ENCODE results near the gene CARD14. TPM values are rescaled to one million over a fixed set of nuclear protein-coding genes. Genes with fewer than 3 reads are reported as not detected.
A peak's percentile ranks its signal among the peaks of the same experiment; 100 is the strongest.

Gene CARD14
- total and polyA plus RNA-seq, 2 experiments from 2014 or later: 2.7 to 2.9 TPM

DNA sequence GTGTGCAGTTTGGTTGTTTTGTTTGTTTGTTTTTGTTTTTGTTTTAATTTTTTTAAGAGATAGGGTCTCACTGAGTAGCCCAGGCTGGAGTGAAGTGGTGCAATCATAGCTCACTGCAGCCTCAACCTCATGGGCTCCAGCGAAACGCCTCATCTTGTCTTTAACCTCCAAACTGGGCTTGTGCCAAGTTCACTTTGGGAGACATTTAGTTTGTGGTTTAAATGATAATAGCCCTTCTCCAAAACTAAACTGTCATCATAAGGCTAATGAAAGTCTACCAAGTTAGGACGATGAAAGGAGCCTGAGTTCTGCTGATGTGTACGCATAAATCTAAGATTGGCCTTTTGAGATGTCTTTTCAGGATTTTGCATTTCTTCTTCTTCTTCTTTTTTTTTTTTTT is 6.5 kb upstream of the CARD14 start:
- TF ChIP-seq, protein P1, sequence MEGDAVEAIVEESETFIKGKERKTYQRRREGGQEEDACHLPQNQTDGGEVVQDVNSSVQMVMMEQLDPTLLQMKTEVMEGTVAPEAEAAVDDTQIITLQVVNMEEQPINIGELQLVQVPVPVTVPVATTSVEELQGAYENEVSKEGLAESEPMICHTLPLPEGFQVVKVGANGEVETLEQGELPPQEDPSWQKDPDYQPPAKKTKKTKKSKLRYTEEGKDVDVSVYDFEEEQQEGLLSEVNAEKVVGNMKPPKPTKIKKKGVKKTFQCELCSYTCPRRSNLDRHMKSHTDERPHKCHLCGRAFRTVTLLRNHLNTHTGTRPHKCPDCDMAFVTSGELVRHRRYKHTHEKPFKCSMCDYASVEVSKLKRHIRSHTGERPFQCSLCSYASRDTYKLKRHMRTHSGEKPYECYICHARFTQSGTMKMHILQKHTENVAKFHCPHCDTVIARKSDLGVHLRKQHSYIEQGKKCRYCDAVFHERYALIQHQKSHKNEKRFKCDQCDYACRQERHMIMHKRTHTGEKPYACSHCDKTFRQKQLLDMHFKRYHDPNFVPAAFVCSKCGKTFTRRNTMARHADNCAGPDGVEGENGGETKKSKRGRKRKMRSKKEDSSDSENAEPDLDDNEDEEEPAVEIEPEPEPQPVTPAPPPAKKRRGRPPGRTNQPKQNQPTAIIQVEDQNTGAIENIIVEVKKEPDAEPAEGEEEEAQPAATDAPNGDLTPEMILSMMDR (IDR thresholded peaks at IDR 0.05; ENCODE audit: low read depth, low read length): no peak
- H3K36me3 ChIP-seq: no peaks in the 10 kb centered on the region
- H3K27me3 ChIP-seq: no peaks in the 10 kb centered on the region
- no peak overlapping the region for H3K27ac ChIP-seq
- DNase-seq (ENCODE audit: low read depth in 1 of 2, low spot score in 1 of 2): peak in 1 of 2 donors; percentile 55
- H3K9me3 ChIP-seq (ENCODE audit: low read depth): no peaks in the 10 kb centered on the region
- no peak overlapping the region for H3K4me3 ChIP-seq
- H3K4me1 ChIP-seq (ENCODE audit: low read depth): no peaks in the 10 kb centered on the region

DNA sequence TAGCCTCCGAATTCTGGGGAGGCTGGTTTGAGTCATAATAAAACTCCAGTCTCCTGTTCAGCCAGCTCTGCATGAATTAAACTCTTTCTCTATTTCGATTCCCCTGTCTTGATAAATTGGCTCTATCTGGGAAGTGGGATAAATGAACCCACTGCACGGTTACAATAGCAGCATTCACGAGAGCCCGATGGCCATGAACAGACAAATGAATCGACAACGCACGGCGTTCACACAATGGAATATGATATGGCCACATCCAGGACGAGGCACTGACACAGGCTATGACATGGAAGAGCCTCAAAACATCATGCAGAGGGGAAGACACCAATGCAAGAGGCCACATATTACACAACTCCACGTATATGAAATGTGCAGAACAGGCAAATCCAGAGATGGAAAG is 5.6 kb upstream of the CARD14 start:
- H3K4me3 ChIP-seq: no peak overlapping the region
- H3K27me3 ChIP-seq: no peaks in the 10 kb centered on the region
- H3K9me3 ChIP-seq (ENCODE audit: low read depth): no peaks in the 10 kb centered on the region
- H3K4me1 ChIP-seq (ENCODE audit: low read depth): no peaks in the 10 kb centered on the region
- no peaks in the 10 kb centered on the region for H3K36me3 ChIP-seq
- no peak overlapping the region for H3K27ac ChIP-seq
- DNase-seq (ENCODE audit: low read depth in 1 of 2, low spot score in 1 of 2): no peak
- TF ChIP-seq, protein P1 (IDR thresholded peaks at IDR 0.05; ENCODE audit: low read depth, low read length): no peak

DNA sequence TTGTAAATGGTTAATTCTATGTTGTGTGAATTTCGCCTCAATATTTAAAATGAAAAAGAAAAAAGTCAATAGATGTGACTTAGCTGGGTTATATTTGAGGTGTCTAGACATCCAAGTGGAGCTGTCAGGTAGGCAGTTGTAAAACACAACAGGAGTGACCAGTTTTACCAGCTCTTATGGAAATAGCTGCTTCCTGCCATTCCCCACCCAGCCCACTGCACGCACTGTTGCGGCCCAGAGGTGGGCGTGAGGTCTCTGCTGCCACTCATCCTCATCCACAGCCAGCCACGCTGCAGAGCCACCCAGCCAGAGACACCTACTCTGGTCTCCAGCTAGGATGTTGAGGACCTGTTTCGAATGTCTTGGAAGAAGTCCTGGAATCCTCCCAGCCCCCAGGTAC is 3.4 kb upstream of the CARD14 start:
- no peak overlapping the region for H3K4me3 ChIP-seq
- H3K27ac ChIP-seq: no peak overlapping the region
- TF ChIP-seq, protein P1 (IDR thresholded peaks at IDR 0.05; ENCODE audit: low read depth, low read length): no peak
- DNase-seq (ENCODE audit: low read depth in 1 of 2, low spot score in 1 of 2): no peak
- H3K27me3 ChIP-seq: no peaks in the 10 kb centered on the region
- H3K9me3 ChIP-seq (ENCODE audit: low read depth): no peaks in the 10 kb centered on the region
- H3K36me3 ChIP-seq: no peaks in the 10 kb centered on the region
- H3K4me1 ChIP-seq (ENCODE audit: low read depth): no peaks in the 10 kb centered on the region

DNA sequence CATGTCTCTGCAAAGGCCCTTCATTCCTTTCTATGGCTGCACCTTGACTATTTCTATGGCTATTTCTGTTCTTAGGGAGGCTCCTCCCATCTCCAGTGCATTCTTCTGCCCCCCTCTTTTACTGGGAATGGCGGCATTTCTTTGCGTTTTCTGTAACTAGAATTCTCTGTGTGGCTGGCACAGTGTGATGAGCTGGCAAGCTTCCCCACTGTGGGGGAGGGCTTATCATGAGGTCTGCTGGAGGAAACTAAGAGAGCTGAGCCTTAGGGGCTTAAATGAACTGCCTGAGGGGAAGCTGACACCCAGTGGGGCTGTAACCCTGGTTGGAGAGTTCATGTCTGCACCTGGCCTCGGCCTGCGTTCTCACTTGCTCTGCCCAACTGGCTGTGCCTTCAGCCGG is 1.5 kb upstream of the CARD14 start:
- Histone ChIP-seq H3K27ac (no peak overlapping the region), H3K27me3 (no peaks in the 10 kb centered on the region), H3K36me3 (no peaks in the 10 kb centered on the region), H3K9me3 (ENCODE audit: low read depth) (no peaks in the 10 kb centered on the region), H3K4me3 (no peak overlapping the region), H3K4me1 (ENCODE audit: low read depth) (no peaks in the 10 kb centered on the region)
- TF ChIP-seq, protein P1 (IDR thresholded peaks at IDR 0.05; ENCODE audit: low read depth, low read length): no peak
- no peak for DNase-seq (ENCODE audit: low read depth in 1 of 2, low spot score in 1 of 2)

GRCh38 chr17:80169107-80169506 is 723 bp upstream of the CARD14 start:
- H3K9me3 ChIP-seq (ENCODE audit: low read depth): no peaks in the 10 kb centered on the region
- H3K4me3 ChIP-seq: no peak overlapping the region
- no peaks in the 10 kb centered on the region for H3K36me3 ChIP-seq
- no peak for DNase-seq (ENCODE audit: low read depth in 1 of 2, low spot score in 1 of 2)
- TF ChIP-seq, protein P1 (IDR thresholded peaks at IDR 0.05; ENCODE audit: low read depth, low read length): no peak
- no peaks in the 10 kb centered on the region for H3K4me1 ChIP-seq (ENCODE audit: low read depth)
- no peaks in the 10 kb centered on the region for H3K27me3 ChIP-seq
- H3K27ac ChIP-seq: no peak overlapping the region

GRCh38 chr17:80171681-80172080 is 1.9 kb downstream of the CARD14 start:
- H3K4me1 ChIP-seq (ENCODE audit: low read depth): no peaks in the 10 kb centered on the region

More at GRCh38 chr17:80171681-80172080, 1.9 kb downstream of the CARD14 start:
- Histone ChIP-seq H3K36me3 (no peaks in the 10 kb centered on the region), H3K27me3 (no peaks in the 10 kb centered on the region), H3K9me3 (ENCODE audit: low read depth) (no peaks in the 10 kb centered on the region), H3K27ac (no peak overlapping the region), H3K4me3 (no peak overlapping the region)
- TF ChIP-seq, protein P1 (IDR thresholded peaks at IDR 0.05; ENCODE audit: low read depth, low read length): no peak
- no peak for DNase-seq (ENCODE audit: low read depth in 1 of 2, low spot score in 1 of 2)

Data from cardiac muscle cell (in vitro differentiated cells and primary cell).